Small intestine (tissue), 7 donors: ENCODE data around the gene CCDC137. TPM values are rescaled to one million over a fixed set of nuclear protein-coding genes. Genes with fewer than 3 reads are reported as not detected.

Source experiments
- DNase-seq, 2 donors: peaks; one replicate each; pipeline versions ENCODE4 v3.0.0 to v3.0.0-alpha.2; 2013
- FAIRE-seq: peaks from 2 replicates; lab custom pipeline; 2012; peaks lifted over from hg19 to GRCh38; lab: Jason Lieb, UNC
- H3K27ac ChIP-seq, 3 donors: one replicate each; pipeline ENCODE4 v1.5.1; 2013; ENCODE audit warnings: low read length in 2 of 3, mild to moderate bottlenecking in 2 of 3, control low read depth in 1 of 3, inconsistent platforms in 1 of 3, low read depth in 1 of 3, moderate library complexity in 1 of 3
- H3K27me3 ChIP-seq, 3 donors: one replicate each; pipeline ENCODE4 v1.6.1; 2013; ENCODE audit warnings: low read length in 3 of 3, inconsistent platforms in 1 of 3; ENCODE audit not compliant: control insufficient read depth in 3 of 3, insufficient read depth in 3 of 3
- H3K36me3 ChIP-seq, 3 donors: one replicate each; pipeline ENCODE4 v1.6.1; 2013; ENCODE audit warnings: low read length in 3 of 3, inconsistent platforms in 1 of 3, low read depth in 1 of 3, mild to moderate bottlenecking in 1 of 3, moderate library complexity in 1 of 3; ENCODE audit not compliant: control insufficient read depth in 3 of 3, insufficient read depth in 2 of 3
- H3K4me1 ChIP-seq, 3 donors: one replicate each; pipeline ENCODE4 v1.6.1; 2013; ENCODE audit warnings: low read length in 2 of 3, inconsistent platforms in 1 of 3, low read depth in 1 of 3, mild to moderate bottlenecking in 1 of 3, moderate library complexity in 1 of 3; ENCODE audit not compliant: control insufficient read depth in 3 of 3, insufficient read depth in 2 of 3
- H3K4me3 ChIP-seq, 3 donors: one replicate each; pipeline ENCODE4 v1.5.1; 2013; ENCODE audit warnings: low read length in 3 of 3, control low read depth in 1 of 3, inconsistent platforms in 1 of 3, low read depth in 1 of 3, mild to moderate bottlenecking in 1 of 3, moderate library complexity in 1 of 3
- H3K9me3 ChIP-seq, 2 donors: one replicate each; pipeline ENCODE4 v1.6.1; 2013; ENCODE audit warnings: low read depth in 1 of 2, low read length in 1 of 2; ENCODE audit not compliant: control insufficient read depth in 2 of 2, insufficient read depth in 1 of 2
- WGBS, 3 donors: extraction: QIAGEN DNeasy Blood & Tissue Kit; methylation state at CpG; one replicate each; pipeline ENCODE4 v1.1.7; 2013; 5-methylcytosine and 5-hydroxymethylcytosine counted together
- polyA plus RNA-seq, 4 donors: library from polyadenylated mRNA; stranded (reverse) in 3 of 4; unstranded in 1 of 4; fragments of 200-250 nt in 3 of 4; fragments of 120-200 nt in 1 of 4; gene quantifications; one replicate each; pipeline versions ENCODE4 v1.2.1 to v1.2.3, GENCODE V29; 2013
- donor health status: healthy with polysubstance abuse.
- donor health status: control.
- donor health status: control.
- donor health status: Bipolar disorder and iron deficiency.
- donor health status: healthy.

CCDC137 gene
- polyA plus RNA-seq, 4 donors = 18.1 to 89.2 (median 21.7) TPM

- H3K4me1 ChIP-seq = peaks cover 2 to 26% (median 4%) of the 10 kb centered on the region in 3 donors
- H3K27me3 ChIP-seq = peaks cover 0 to 2% (median 0%) of the 10 kb centered on the region in 3 donors
- H3K27ac ChIP-seq = no peak overlapping the region
- no peak overlapping the region for H3K4me3 ChIP-seq
- FAIRE-seq (no peak), DNase-seq (no peak)
- H3K36me3 ChIP-seq = peaks cover 0 to 56% (median 0%) of the 10 kb centered on the region in 3 donors
- H3K9me3 ChIP-seq = no peaks in the 10 kb centered on the region
- 92% methylated on average over 22 to 32 of the region's 32 CpGs for WGBS, 3 donors
Measured at GRCh38 chr17:81715107-81715871, 48.8 kb downstream of the CCDC137 start.

DNA sequence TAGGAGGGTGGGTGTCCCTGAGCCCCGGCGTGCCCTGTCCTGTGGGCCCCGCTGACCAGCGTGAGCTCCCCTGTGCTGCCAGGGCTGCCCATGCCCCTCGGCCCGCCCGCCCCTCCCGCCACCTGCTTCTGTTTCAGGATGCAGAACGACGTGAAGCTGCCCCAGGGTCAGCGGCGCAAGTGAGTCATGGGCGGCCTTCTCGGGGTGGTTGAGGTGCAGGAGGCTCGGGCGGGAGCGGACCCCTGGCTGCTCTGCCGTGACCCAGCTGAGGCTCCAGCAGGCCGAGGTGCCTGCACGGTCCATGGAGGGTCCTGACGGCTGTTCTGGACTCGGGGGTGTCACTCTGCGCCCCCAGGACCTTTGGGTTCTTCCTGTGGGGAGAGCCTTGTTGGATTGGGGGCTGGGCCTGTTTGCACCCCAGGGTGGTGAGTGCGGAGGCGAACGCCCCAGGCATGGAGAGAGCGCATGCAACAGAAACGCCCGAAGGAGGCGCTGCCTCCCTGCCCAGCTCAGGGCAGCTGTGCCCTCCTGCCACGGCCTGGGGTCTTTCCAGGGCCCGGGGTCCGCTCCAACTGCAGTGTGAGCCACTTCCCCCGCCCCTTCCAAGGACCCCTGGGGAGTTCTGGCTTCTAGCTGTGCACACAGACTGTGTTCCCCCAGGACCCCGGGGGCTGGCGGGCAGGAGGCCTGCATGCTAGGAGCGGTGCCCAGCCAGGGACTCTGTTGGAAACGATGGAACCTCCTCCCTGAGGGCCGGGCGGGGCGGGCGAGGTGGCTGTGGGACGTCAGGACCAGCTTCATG lies 49.5 kb downstream of the CCDC137 start:
- Histone ChIP-seq H3K27ac (no peak overlapping the region), H3K27me3 (no peaks in the 10 kb centered on the region), H3K36me3 (peaks cover 0 to 64% (median 0%) of the 10 kb centered on the region in 3 donors), H3K9me3 (no peaks in the 10 kb centered on the region), H3K4me1 (peaks cover under 1 to 18% (median 4%) of the 10 kb centered on the region in 3 donors), H3K4me3 (no peak overlapping the region)
- FAIRE-seq = no peak
- 89 to 91% (median 90%) methylated on average over 36 to 43 of the region's 43 CpGs for WGBS, 3 donors
- DNase-seq = no peak

GRCh38 chr17:81716674-81716996 lies 50.1 kb downstream of the CCDC137 start:
- H3K36me3 ChIP-seq = peaks cover 0 to 65% (median 0%) of the 10 kb centered on the region in 3 donors
- DNase-seq = no peak
- H3K9me3 ChIP-seq = no peaks in the 10 kb centered on the region
- WGBS, 3 donors = 93 to 95% (median 95%) methylated on average over 11 to 12 of the region's 12 CpGs
- H3K4me3 ChIP-seq = no peak overlapping the region
- no peaks in the 10 kb centered on the region for H3K27me3 ChIP-seq
- H3K27ac ChIP-seq = no peak overlapping the region
- H3K4me1 ChIP-seq = peaks cover 0 to 13% (median 2%) of the 10 kb centered on the region in 3 donors
- no peak for FAIRE-seq

- H3K27ac ChIP-seq = no peak overlapping the region
- peaks cover 2 to 13% (median 2%) of the 10 kb centered on the region in 3 donors for H3K4me1 ChIP-seq
- H3K36me3 ChIP-seq = peaks cover 0 to 65% (median 0%) of the 10 kb centered on the region in 3 donors
- DNase-seq = no peak
- H3K9me3 ChIP-seq = no peaks in the 10 kb centered on the region
- WGBS, 3 donors = 95 to 96% (median 96%) methylated on average over 24 to 25 of the region's 25 CpGs
- no peak overlapping the region for H3K4me3 ChIP-seq
- no peak for FAIRE-seq
- H3K27me3 ChIP-seq = no peaks in the 10 kb centered on the region
Measured at GRCh38 chr17:81717049-81717765, 50.7 kb downstream of the CCDC137 start.

DNA sequence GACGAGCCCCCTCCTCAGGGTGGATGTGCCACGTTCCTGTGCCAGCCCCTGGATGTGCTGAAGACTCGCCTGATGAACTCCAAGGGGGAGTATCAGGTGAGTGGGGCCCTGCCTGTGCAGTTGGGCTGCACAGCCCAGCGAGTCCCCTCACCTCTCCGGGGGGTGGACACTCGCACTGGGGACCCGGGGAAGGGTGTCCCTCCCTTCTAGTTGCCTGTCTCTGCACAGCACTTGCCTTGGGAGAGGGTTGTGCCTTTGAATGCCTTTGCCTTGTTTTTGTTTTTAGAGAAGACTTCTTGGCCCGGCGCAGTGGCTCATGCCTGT lies 51.2 kb downstream of the CCDC137 start:
- H3K4me3 ChIP-seq = no peak overlapping the region
- 94 to 96% (median 95%) methylated on average over 9 of the region's 9 CpGs for WGBS, 3 donors
- FAIRE-seq (no peak), DNase-seq (no peak)
- H3K27ac ChIP-seq = no peak overlapping the region
- peaks cover 0 to 65% (median 0%) of the 10 kb centered on the region in 3 donors for H3K36me3 ChIP-seq
- H3K4me1 ChIP-seq = peaks cover 1 to 17% (median 2%) of the 10 kb centered on the region in 3 donors
- no peaks in the 10 kb centered on the region for H3K27me3 ChIP-seq
- H3K9me3 ChIP-seq = no peaks in the 10 kb centered on the region

GRCh38 chr17:81719410-81720266 lies 53.1 kb downstream of the CCDC137 start:
- DNase-seq (no peak), FAIRE-seq (no peak)
- no peaks in the 10 kb centered on the region for H3K9me3 ChIP-seq
- 82 to 91% (median 85%) methylated on average over 32 of the region's 33 CpGs for WGBS, 3 donors
- peaks cover 0 to 60% (median 0%) of the 10 kb centered on the region in 3 donors for H3K36me3 ChIP-seq
- no peaks in the 10 kb centered on the region for H3K27me3 ChIP-seq
- H3K27ac ChIP-seq = no peak overlapping the region
- no peak overlapping the region for H3K4me3 ChIP-seq
- peaks cover 0 to 7% (median 2%) of the 10 kb centered on the region in 3 donors for H3K4me1 ChIP-seq

GRCh38 chr17:81720267-81721071 lies 53.9 kb downstream of the CCDC137 start:
- WGBS, 3 donors = 86 to 90% (median 88%) methylated on average over 30 to 33 of the region's 33 CpGs

More at GRCh38 chr17:81720267-81721071, 53.9 kb downstream of the CCDC137 start:
- DNase-seq (no peak), FAIRE-seq (no peak)
- peaks cover 0 to 7% (median 2%) of the 10 kb centered on the region in 3 donors for H3K4me1 ChIP-seq
- peaks cover 0 to 52% (median 0%) of the 10 kb centered on the region in 3 donors for H3K36me3 ChIP-seq
- no peak overlapping the region for H3K27ac ChIP-seq
- no peaks in the 10 kb centered on the region for H3K27me3 ChIP-seq
- no peaks in the 10 kb centered on the region for H3K9me3 ChIP-seq
- H3K4me3 ChIP-seq = no peak overlapping the region
